GM12878 (cell line): Measurements from ENCODE around the gene SAMSN1. TPM values are rescaled to one million over a fixed set of nuclear protein-coding genes. Genes with fewer than 3 reads are reported as not detected.

Experiments
- EP300 ChIP-seq, 2 experiments: fragments of 150-350 bp in 1 of 2; IDR thresholded peaks; 2 replicates each; pipeline ENCODE4 v1.6.1; 2011 to 2012; ENCODE audit warnings: low read depth in 2 of 2, low read length in 2 of 2, borderline replicate concordance in 1 of 2, improper control_type of control experiment in 1 of 2, inconsistent platforms in 1 of 2; ENCODE audit not compliant: control insufficient read depth in 1 of 2
- FOXM1 ChIP-seq: IDR thresholded peaks from 2 replicates; pipeline ENCODE4 v1.6.1; 2012; ENCODE audit warnings: low read depth, mild to moderate bottlenecking, inconsistent platforms, low read length, moderate library complexity
- IKZF2 ChIP-seq, 2 experiments: fragments of 450-650 bp; IDR thresholded peaks; 2 replicates each; pipeline ENCODE4 v1.6.1; 2017; ENCODE audit warnings: mild to moderate bottlenecking in 2 of 2, moderate library complexity in 2 of 2
- IRF4 ChIP-seq: IDR thresholded peaks from 2 replicates; pipeline ENCODE4 v1.6.1; 2011; ENCODE audit warnings: low read depth, low read length
- KLF5 ChIP-seq: fragments of 450-650 bp; IDR thresholded peaks from 2 replicates; pipeline ENCODE4 v1.6.1; 2014; ENCODE audit warnings: mild to moderate bottlenecking; ENCODE audit not compliant: partially characterized antibody
- MEF2A ChIP-seq: IDR thresholded peaks from 2 replicates; pipeline ENCODE4 v1.6.1; 2011; ENCODE audit warnings: low read depth, mild to moderate bottlenecking, low read length, moderate library complexity; ENCODE audit not compliant: insufficient read depth
- NFYB ChIP-seq: IDR thresholded peaks from 2 replicates; pipeline ENCODE4 v1.6.1; 2011; ENCODE audit warnings: low read depth, mild to moderate bottlenecking, low read length, improper control_type of control experiment, moderate library complexity; ENCODE audit not compliant: insufficient read depth
- POLR2AphosphoS2 ChIP-seq: IDR thresholded peaks from 2 replicates; pipeline ENCODE4 v1.6.1; 2011; ENCODE audit warnings: low read depth, mild to moderate bottlenecking, low read length, improper control_type of control experiment, moderate library complexity
- RBBP5 ChIP-seq: fragments of 200-600 bp; sonication (generic); conservative IDR thresholded peaks from 2 replicates; pipeline ENCODE4 v1.6.1; 2016
- SIN3A ChIP-seq: IDR thresholded peaks from 2 replicates; pipeline ENCODE4 v1.6.1; 2012; ENCODE audit warnings: low read depth, low read length, improper control_type of control experiment
- SMAD1 ChIP-seq: fragments of 450-650 bp; IDR thresholded peaks from 2 replicates; pipeline ENCODE4 v1.6.1; 2018; ENCODE audit warnings: mild to moderate bottlenecking, low read depth; ENCODE audit not compliant: partially characterized antibody
- SUPT20H ChIP-seq: IDR thresholded peaks from 2 replicates; pipeline ENCODE4 v1.6.1; 2011; ENCODE audit warnings: low read depth, mild to moderate bottlenecking, low read length, moderate library complexity, borderline replicate concordance; ENCODE audit not compliant: control insufficient read depth
- polyA plus RNA-seq, 11 experiments: library from polyadenylated mRNA; depleted of rRNA in 4 of 11; unstranded in 6 of 11; stranded (reverse) in 5 of 11; fragments of >200 nt; fragmentation: Nextera tagmentation in 4 of 11; fragmentation: Illumina TruSeq in 1 of 11; extraction: Ambion mirVana in 4 of 11; extraction: Trizol in 1 of 11; gene quantifications; 1 replicate in 1 of 11; 2 replicates in 10 of 11; pipeline versions ENCODE4 v1.2.1 to v1.2.3, GENCODE V29; 2011 to 2016; ENCODE audit warnings: inconsistent platforms in 2 of 11, missing spikeins in 2 of 11, low read depth in 1 of 11
- total RNA-seq, 4 experiments: library from RNA; depleted of rRNA in 3 of 4; stranded (reverse); fragments of >200 nt in 3 of 4; fragmentation: Illumina TruSeq in 1 of 4; extraction: Trizol in 1 of 4; gene quantifications; 2 replicates each; pipeline versions ENCODE4 v1.2.1 to v1.2.3, GENCODE V29; 2013 to 2021
- TF ChIP-seq, protein P1 (sequence below): IDR thresholded peaks from 2 replicates; pipeline ENCODE4 v1.6.1; 2012; ENCODE audit warnings: improper control_type of control experiment, low read depth, low read length; ENCODE audit not compliant: insufficient replicate concordance
- TF ChIP-seq, protein P2 (sequence below): fragments of 450-650 bp; IDR thresholded peaks from 2 replicates; pipeline ENCODE4 v1.6.1; 2017; ENCODE audit warnings: mild to moderate bottlenecking
- TF ChIP-seq, protein P3 (sequence below): fragments of 450-650 bp; IDR thresholded peaks from 2 replicates; pipeline ENCODE4 v1.6.1; 2016; ENCODE audit warnings: mild to moderate bottlenecking
- TF ChIP-seq, protein P4 (sequence below): fragments of 450-650 bp; IDR thresholded peaks from 2 replicates; pipeline ENCODE4 v1.6.1; 2017; ENCODE audit warnings: mild to moderate bottlenecking, low read depth, inconsistent platforms; ENCODE audit not compliant: poor library complexity, severe bottlenecking

Gene SAMSN1
- total and polyA plus RNA-seq, 10 of the 15 experiments (the other 5 are each of a cell fraction or from before 2014, with no cell fraction given) = 23.2 to 102 (median 44.9) TPM

DNA sequence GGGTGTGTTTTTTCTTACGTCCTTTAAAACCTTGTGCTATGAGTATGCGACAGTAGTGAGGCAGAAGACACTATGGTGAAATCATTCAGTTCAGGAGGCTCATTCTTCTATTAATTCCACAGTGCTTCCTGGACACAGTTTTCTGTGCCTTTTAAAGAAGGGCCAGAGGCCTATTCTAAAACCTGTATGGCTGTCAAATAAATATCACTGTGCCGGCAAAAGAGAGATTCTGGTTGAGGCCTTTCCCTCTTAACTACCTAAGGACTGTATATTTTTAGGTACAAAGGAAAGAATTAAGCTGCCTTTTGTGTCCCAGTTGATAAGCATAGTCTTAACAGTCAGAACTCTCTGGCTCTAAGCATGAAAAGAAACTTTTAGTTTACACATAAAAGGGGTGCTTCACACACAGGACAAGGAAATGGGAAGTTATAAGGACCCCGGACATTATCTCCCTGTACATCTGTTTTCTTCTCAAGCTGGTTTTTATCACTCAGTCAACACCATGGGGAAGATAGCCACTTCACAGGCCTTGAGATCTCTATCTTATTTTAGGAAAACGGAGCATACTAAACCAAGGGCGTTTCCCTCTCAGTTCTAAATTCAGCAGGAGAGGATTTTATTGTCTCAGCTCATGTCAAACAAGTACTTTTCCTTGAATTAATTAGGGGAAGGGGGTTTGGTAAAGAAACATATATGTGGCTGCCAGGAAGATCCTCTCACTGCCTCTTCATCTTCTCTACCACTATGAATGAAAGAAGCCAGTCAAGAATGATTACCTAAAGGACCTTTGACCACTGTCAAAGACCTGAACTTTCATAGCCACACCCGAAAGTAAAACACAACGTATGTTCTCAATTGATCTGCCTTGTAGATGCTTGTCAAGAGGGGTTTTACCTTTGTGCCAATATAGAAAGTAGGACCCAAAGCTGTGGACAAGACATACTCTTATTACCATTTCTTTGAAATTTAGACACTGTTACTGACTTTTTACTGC is 91.8 kb downstream of the SAMSN1 start (continued):
- TF ChIP-seq, protein P1, sequence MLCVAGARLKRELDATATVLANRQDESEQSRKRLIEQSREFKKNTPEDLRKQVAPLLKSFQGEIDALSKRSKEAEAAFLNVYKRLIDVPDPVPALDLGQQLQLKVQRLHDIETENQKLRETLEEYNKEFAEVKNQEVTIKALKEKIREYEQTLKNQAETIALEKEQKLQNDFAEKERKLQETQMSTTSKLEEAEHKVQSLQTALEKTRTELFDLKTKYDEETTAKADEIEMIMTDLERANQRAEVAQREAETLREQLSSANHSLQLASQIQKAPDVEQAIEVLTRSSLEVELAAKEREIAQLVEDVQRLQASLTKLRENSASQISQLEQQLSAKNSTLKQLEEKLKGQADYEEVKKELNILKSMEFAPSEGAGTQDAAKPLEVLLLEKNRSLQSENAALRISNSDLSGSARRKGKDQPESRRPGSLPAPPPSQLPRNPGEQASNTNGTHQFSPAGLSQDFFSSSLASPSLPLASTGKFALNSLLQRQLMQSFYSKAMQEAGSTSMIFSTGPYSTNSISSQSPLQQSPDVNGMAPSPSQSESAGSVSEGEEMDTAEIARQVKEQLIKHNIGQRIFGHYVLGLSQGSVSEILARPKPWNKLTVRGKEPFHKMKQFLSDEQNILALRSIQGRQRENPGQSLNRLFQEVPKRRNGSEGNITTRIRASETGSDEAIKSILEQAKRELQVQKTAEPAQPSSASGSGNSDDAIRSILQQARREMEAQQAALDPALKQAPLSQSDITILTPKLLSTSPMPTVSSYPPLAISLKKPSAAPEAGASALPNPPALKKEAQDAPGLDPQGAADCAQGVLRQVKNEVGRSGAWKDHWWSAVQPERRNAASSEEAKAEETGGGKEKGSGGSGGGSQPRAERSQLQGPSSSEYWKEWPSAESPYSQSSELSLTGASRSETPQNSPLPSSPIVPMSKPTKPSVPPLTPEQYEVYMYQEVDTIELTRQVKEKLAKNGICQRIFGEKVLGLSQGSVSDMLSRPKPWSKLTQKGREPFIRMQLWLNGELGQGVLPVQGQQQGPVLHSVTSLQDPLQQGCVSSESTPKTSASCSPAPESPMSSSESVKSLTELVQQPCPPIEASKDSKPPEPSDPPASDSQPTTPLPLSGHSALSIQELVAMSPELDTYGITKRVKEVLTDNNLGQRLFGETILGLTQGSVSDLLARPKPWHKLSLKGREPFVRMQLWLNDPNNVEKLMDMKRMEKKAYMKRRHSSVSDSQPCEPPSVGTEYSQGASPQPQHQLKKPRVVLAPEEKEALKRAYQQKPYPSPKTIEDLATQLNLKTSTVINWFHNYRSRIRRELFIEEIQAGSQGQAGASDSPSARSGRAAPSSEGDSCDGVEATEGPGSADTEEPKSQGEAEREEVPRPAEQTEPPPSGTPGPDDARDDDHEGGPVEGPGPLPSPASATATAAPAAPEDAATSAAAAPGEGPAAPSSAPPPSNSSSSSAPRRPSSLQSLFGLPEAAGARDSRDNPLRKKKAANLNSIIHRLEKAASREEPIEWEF = peak; percentile 86
- TF ChIP-seq, protein P2, sequence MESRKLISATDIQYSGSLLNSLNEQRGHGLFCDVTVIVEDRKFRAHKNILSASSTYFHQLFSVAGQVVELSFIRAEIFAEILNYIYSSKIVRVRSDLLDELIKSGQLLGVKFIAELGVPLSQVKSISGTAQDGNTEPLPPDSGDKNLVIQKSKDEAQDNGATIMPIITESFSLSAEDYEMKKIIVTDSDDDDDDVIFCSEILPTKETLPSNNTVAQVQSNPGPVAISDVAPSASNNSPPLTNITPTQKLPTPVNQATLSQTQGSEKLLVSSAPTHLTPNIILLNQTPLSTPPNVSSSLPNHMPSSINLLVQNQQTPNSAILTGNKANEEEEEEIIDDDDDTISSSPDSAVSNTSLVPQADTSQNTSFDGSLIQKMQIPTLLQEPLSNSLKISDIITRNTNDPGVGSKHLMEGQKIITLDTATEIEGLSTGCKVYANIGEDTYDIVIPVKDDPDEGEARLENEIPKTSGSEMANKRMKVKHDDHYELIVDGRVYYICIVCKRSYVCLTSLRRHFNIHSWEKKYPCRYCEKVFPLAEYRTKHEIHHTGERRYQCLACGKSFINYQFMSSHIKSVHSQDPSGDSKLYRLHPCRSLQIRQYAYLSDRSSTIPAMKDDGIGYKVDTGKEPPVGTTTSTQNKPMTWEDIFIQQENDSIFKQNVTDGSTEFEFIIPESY = no peak
- TF ChIP-seq SIN3A (no peak), NFYB (no peak), MEF2A (no peak), IKZF2 (IDR thresholded peaks at IDR 0.05) (peak; percentile 37 to 48; a peak in 2 of 4 replicates), FOXM1 (peak; percentile 48; the same call in 1 of the 2 replicates), KLF5 (no peak), RBBP5 (no peak), EP300 (IDR thresholded peaks at IDR 0.05; ENCODE audit: borderline replicate concordance in 1 of 2, control insufficient read depth in 1 of 2, low read depth in 2 of 2, low read length in 2 of 2) (peak in 1 of 2 experiments; percentile 35; a peak in 2 of 4 replicates), IRF4 (peak; percentile 75), SMAD1 (peak; percentile 31), POLR2AphosphoS2 (no peak), SUPT20H (no peak)
- TF ChIP-seq, protein P3, sequence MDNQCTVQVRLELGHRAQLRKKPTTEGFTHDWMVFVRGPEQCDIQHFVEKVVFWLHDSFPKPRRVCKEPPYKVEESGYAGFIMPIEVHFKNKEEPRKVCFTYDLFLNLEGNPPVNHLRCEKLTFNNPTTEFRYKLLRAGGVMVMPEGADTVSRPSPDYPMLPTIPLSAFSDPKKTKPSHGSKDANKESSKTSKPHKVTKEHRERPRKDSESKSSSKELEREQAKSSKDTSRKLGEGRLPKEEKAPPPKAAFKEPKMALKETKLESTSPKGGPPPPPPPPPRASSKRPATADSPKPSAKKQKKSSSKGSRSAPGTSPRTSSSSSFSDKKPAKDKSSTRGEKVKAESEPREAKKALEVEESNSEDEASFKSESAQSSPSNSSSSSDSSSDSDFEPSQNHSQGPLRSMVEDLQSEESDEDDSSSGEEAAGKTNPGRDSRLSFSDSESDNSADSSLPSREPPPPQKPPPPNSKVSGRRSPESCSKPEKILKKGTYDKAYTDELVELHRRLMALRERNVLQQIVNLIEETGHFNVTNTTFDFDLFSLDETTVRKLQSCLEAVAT = peak; percentile 17; the same call in 1 of the 2 replicates
- TF ChIP-seq, protein P4, sequence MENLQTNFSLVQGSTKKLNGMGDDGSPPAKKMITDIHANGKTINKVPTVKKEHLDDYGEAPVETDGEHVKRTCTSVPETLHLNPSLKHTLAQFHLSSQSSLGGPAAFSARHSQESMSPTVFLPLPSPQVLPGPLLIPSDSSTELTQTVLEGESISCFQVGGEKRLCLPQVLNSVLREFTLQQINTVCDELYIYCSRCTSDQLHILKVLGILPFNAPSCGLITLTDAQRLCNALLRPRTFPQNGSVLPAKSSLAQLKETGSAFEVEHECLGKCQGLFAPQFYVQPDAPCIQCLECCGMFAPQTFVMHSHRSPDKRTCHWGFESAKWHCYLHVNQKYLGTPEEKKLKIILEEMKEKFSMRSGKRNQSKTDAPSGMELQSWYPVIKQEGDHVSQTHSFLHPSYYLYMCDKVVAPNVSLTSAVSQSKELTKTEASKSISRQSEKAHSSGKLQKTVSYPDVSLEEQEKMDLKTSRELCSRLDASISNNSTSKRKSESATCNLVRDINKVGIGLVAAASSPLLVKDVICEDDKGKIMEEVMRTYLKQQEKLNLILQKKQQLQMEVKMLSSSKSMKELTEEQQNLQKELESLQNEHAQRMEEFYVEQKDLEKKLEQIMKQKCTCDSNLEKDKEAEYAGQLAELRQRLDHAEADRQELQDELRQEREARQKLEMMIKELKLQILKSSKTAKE = peak; percentile 47
